Right atrium auricular region (tissue), 2 donors: ENCODE data around the gene CD8B. TPM values are rescaled to one million over a fixed set of nuclear protein-coding genes. Genes with fewer than 3 reads are reported as not detected.

Experiments used
- DNase-seq: peaks from one replicate; pipeline ENCODE4 v3.0.0-alpha.2; 2019; ENCODE audit warnings: low spot score
- H3K27ac ChIP-seq, 2 donors: fragments of 200-600 bp; sonication (generic); 1 replicate in 1 of 2; 2 replicates in 1 of 2; pipeline ENCODE4 v1.5.1; 2016 to 2019
- H3K27me3 ChIP-seq, 2 donors: fragments of 200-600 bp; sonication (generic); one replicate each; pipeline versions ENCODE4 v1.5.1 to v1.6.0; 2017 to 2019
- H3K36me3 ChIP-seq: fragments of 200-600 bp; sonication (generic); one replicate; pipeline ENCODE4 v1.5.1; 2016
- H3K4me1 ChIP-seq, 2 donors: fragments of 200-600 bp; sonication (generic); one replicate each; pipeline versions ENCODE4 v1.5.1 to v1.6.0; 2017 to 2019
- H3K4me3 ChIP-seq, 2 donors: fragments of 200-600 bp; sonication (generic); 1 replicate in 1 of 2; 2 replicates in 1 of 2; pipeline ENCODE4 v1.5.1; 2017 to 2019; ENCODE audit warnings: mild to moderate bottlenecking in 1 of 2, moderate library complexity in 1 of 2
- H3K9me3 ChIP-seq, 2 donors: fragments of 200-600 bp; sonication (generic); one replicate each; pipeline ENCODE4 v1.5.1; 2019
- total RNA-seq, 2 donors: library from RNA; depleted of rRNA; stranded (reverse); fragments of >200 nt; gene quantifications; one replicate each; pipeline ENCODE4 v1.1.0, GENCODE V29; 2016
- TF ChIP-seq, protein P1 (sequence below), 2 donors: fragments of 200-600 bp; sonication (generic); IDR thresholded peaks; one replicate each; pipeline ENCODE4 v1.5.1; 2019; ENCODE audit warnings: antibody characterized with exemption in 2 of 2

Gene CD8B
- total RNA-seq, 2 donors from 2014 or later = 0.33 to 0.75 TPM

DNA sequence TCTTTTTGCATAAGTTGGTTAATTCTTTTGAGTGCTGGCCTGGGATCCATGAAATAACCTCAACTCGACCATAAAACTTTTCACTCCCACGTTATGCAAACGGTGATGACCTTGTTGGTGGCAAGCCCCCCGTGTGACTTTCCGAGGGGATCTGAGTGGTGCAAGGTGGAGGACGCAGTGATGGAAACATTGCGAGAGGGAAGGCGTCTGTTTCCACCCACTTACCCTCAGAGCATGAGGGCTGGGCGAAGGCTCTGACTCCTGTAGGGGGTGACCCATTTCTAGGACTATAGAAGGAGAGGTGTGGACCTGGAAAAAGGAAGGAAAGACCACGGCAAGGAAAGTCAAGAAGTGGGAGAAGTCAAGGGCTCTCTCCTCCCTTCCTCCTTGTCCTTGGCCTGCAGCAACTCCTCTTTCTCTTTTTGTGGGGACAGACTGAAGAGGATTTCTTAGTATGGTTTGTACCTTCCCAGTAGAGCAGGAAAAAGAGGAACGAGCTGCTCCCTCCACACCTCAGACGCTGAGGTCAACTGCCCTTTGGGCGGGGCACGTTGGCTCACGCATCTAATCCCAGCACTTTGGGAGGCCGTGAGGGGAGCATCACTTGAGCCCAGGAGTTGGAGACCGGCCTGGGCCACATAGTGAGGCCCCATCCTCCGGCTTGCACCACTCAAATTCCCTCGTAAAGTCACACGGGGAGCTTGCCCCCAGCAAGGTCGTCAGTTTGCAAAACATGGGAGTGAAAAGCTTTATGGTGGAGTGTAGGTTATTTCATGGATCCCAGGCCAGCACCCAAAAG lies 55.4 kb downstream of the CD8B start:
- no peak overlapping the region for H3K27ac ChIP-seq
- H3K36me3 ChIP-seq = no peaks in the 10 kb centered on the region
- peaks cover 0 to 28% of the 10 kb centered on the region in 2 donors for H3K4me1 ChIP-seq
- no peak overlapping the region for H3K4me3 ChIP-seq
- H3K27me3 ChIP-seq = peaks cover 0 to 7% of the 10 kb centered on the region in 2 donors
- no peaks in the 10 kb centered on the region for H3K9me3 ChIP-seq
- TF ChIP-seq, protein P1, sequence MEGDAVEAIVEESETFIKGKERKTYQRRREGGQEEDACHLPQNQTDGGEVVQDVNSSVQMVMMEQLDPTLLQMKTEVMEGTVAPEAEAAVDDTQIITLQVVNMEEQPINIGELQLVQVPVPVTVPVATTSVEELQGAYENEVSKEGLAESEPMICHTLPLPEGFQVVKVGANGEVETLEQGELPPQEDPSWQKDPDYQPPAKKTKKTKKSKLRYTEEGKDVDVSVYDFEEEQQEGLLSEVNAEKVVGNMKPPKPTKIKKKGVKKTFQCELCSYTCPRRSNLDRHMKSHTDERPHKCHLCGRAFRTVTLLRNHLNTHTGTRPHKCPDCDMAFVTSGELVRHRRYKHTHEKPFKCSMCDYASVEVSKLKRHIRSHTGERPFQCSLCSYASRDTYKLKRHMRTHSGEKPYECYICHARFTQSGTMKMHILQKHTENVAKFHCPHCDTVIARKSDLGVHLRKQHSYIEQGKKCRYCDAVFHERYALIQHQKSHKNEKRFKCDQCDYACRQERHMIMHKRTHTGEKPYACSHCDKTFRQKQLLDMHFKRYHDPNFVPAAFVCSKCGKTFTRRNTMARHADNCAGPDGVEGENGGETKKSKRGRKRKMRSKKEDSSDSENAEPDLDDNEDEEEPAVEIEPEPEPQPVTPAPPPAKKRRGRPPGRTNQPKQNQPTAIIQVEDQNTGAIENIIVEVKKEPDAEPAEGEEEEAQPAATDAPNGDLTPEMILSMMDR (IDR thresholded peaks at IDR 0.05) = no peak
- DNase-seq = no peak

- H3K36me3 ChIP-seq = no peaks in the 10 kb centered on the region
- peaks cover 7 to 14% of the 10 kb centered on the region in 2 donors for H3K9me3 ChIP-seq
- no peaks in the 10 kb centered on the region for H3K27me3 ChIP-seq
- no peak overlapping the region for H3K27ac ChIP-seq
- no peaks in the 10 kb centered on the region for H3K4me1 ChIP-seq
- TF ChIP-seq, protein P1 (IDR thresholded peaks at IDR 0.05) = no peak
- H3K4me3 ChIP-seq = no peak overlapping the region
- DNase-seq = no peak
Observed at GRCh38 chr2:86800856-86801567, 60.7 kb downstream of the CD8B start.

DNA sequence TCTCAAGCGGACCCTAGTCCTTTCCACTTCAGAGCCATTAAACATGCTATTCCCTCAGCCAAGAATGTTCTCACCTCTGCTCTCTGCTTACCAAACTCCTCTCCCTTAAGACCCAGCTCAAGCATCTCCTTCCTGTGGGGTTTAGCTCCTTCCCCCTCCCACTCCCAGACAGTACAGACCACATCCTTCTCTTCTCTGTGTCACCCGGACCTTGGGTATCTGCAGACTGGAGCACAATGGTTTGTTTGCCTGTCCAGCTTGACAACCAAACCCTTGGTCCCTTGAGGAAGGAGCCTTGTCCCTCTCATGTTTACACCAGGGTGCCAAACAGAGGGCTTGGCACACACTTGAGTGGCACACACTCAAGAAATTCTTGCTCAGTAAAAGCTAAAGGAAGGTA lies 66.8 kb downstream of the CD8B start:
- Histone ChIP-seq H3K27me3 (peaks cover 3% of the 10 kb centered on the region in 2 donors), H3K9me3 (peaks cover 7 to 20% of the 10 kb centered on the region in 2 donors), H3K4me1 (peaks cover 0 to 18% of the 10 kb centered on the region in 2 donors), H3K4me3 (no peak overlapping the region), H3K36me3 (no peaks in the 10 kb centered on the region), H3K27ac (no peak overlapping the region)
- TF ChIP-seq, protein P1 (IDR thresholded peaks at IDR 0.05) = no peak
- DNase-seq = no peak

GRCh38 chr2:86793752-86794151 lies 67.9 kb downstream of the CD8B start:
- TF ChIP-seq, protein P1 (IDR thresholded peaks at IDR 0.05) = no peak
- Histone ChIP-seq H3K27me3 (peaks cover 3 to 9% of the 10 kb centered on the region in 2 donors), H3K4me1 (peaks cover 0 to 29% of the 10 kb centered on the region in 2 donors), H3K4me3 (no peak overlapping the region), H3K9me3 (peaks cover 7 to 20% of the 10 kb centered on the region in 2 donors), H3K36me3 (no peaks in the 10 kb centered on the region), H3K27ac (no peak overlapping the region)
- no peak for DNase-seq

GRCh38 chr2:86791573-86791972 lies 70.1 kb downstream of the CD8B start:
- TF ChIP-seq, protein P1 (IDR thresholded peaks at IDR 0.05) = no peak
- peaks cover 4 to 12% of the 10 kb centered on the region in 2 donors for H3K9me3 ChIP-seq
- no peak for DNase-seq
- H3K4me3 ChIP-seq = no peak overlapping the region
- H3K36me3 ChIP-seq = no peaks in the 10 kb centered on the region
- peaks cover 3 to 9% of the 10 kb centered on the region in 2 donors for H3K27me3 ChIP-seq
- H3K4me1 ChIP-seq = peaks cover 0 to 35% of the 10 kb centered on the region in 2 donors
- H3K27ac ChIP-seq = no peak overlapping the region
